ENCODE measurements around the gene CNGB1.

DNA sequence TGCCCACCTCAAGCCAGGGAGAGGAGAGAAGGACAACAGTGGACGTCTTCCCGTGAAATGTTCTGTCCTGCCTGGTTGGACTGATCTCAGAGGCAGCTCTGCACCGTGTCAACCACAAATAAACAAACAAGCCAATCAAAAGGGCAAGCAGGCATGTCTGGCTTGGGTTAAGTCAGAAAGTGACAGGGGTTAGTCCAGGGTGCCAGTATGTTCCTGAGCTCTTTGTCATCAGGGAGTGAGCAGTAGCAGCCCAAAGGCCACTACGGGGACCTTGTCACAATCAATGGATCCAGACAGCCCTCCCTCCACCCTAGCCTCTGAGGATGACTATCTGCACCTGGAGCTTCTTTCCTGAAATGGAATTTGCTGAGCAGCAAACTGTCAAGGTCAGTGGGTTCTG lies 35.0 kb downstream of the CNGB1 start:
- TF ChIP-seq EZH2 (IDR thresholded peaks at IDR 0.05) = no peak
- TF ChIP-seq POLR2A (IDR thresholded peaks at IDR 0.05; ENCODE audit: borderline replicate concordance, extremely low read depth, insufficient read depth, insufficient read length) = no peak
- TF ChIP-seq SP1 (IDR thresholded peaks at IDR 0.05; ENCODE audit: low read depth) = no peak

Measured in HCT116 (cell line).